ENCODE measurements around the gene BBS9.

- no peak for TF ChIP-seq CTCF (conservative IDR thresholded peaks at IDR 0.05; ENCODE audit: low read depth, low read length)
- TF ChIP-seq EZH2phosphoT487 (IDR thresholded peaks at IDR 0.05; ENCODE audit: borderline replicate concordance, low read length) = no peak
These were observed 521.5 kb downstream of the BBS9 start for GRCh38 chr7:33650828-33651227.
